Peyer's patch (tissue), 4 donors: ENCODE data around the gene DISC1. TPM values are rescaled to one million over a fixed set of nuclear protein-coding genes. Genes with fewer than 3 reads are reported as not detected.
"Not testable (repeated sequence)": the region's sequence is repeated elsewhere in the genome, so short reads cannot be mapped to it uniquely, and the experiment has no call there.

Source experiments
- DNase-seq, 3 donors: peaks; one replicate each; pipeline ENCODE4 v3.0.0-alpha.2; 2017 to 2019
- H3K27ac ChIP-seq, 4 donors: fragments of 200-600 bp; sonication (generic); one replicate each; pipeline ENCODE4 v1.5.1; 2016 to 2019
- H3K27me3 ChIP-seq, 2 donors: fragments of 200-600 bp; sonication (generic); one replicate each; pipeline ENCODE4 v1.5.1; 2019
- H3K36me3 ChIP-seq, 3 donors: fragments of 200-600 bp; sonication (generic); one replicate each; pipeline ENCODE4 v1.5.1; 2016 to 2019
- H3K4me1 ChIP-seq, 4 donors: fragments of 200-600 bp; sonication (generic); one replicate each; pipeline ENCODE4 v1.5.1; 2016 to 2019
- H3K4me3 ChIP-seq, 4 donors: fragments of 200-600 bp; sonication (generic); 1 replicate in 3 of 4; 2 replicates in 1 of 4; pipeline ENCODE4 v1.5.1; 2016 to 2019; ENCODE audit warnings: mild to moderate bottlenecking in 1 of 4
- H3K9me3 ChIP-seq, 4 donors: fragments of 200-600 bp; sonication (generic); one replicate each; pipeline ENCODE4 v1.5.1; 2016 to 2019; ENCODE audit warnings: mild to moderate bottlenecking in 1 of 4
- POLR2A ChIP-seq, 2 donors: fragments of 450-650 bp; IDR thresholded peaks; one replicate each; pipeline ENCODE4 v1.5.1; 2017; ENCODE audit warnings: antibody characterized with exemption in 2 of 2, mild to moderate bottlenecking in 2 of 2, moderate library complexity in 2 of 2
- total RNA-seq, 4 donors: library from RNA; depleted of rRNA; stranded (reverse); fragments of >200 nt; gene quantifications; one replicate each; pipeline ENCODE4 v1.1.0, GENCODE V29; 2016
- TF ChIP-seq, protein P1 (sequence below), 6 experiments: fragments of 450-650 bp in 4 of 6; fragments of 200-600 bp in 2 of 6; sonication (generic) in 1 of 6; IDR thresholded peaks; one replicate each; pipeline ENCODE4 v1.5.1; 2017 to 2019; ENCODE audit warnings: antibody characterized with exemption in 6 of 6, mild to moderate bottlenecking in 3 of 6, moderate library complexity in 1 of 6

DISC1 gene
- total RNA-seq, 4 donors from 2014 or later, result 2.3 to 39.6 (median 5.6) TPM

DNA sequence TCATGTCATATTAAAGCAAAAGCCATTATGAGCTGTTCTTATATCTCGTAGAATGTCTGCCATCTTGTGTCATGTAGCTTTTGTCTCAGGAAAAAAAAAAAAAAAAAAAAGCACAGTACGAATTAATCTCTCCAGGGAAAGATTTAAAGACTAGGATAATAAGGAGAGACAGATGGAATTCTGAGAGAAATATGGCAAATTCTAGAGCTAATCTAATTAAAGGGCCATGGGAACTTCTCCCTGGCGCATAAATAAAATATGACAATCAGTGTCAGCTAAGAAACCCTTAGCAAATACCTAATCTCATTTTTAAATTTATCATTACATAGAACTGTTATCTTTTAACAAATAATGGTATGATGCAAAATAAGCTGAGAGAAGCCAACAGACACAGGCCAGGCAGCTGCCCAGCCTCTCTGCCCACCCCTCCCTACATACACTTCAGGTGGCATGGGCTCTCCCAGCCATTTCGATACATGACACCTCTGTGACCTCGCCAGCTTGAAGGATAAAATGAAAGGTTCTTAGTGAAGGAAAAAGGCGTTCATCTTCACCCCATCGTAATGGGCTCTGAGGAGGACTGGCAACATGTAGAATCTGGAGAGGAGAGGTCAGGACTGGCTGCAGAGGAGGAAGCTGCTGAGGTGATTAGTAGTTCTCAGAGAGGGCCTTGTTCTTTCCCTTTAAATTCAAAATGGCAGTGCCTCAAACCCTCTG is 39.8 kb downstream of the DISC1 start:
- H3K9me3 ChIP-seq, result no peaks in the 10 kb centered on the region
- H3K4me1 ChIP-seq, result no peaks in the 10 kb centered on the region
- H3K4me3 ChIP-seq, result no peak overlapping the region
- H3K27me3 ChIP-seq, result no peaks in the 10 kb centered on the region
- H3K36me3 ChIP-seq, result no peaks in the 10 kb centered on the region
- no peak for TF ChIP-seq POLR2A (IDR thresholded peaks at IDR 0.05)
- TF ChIP-seq, protein P1, sequence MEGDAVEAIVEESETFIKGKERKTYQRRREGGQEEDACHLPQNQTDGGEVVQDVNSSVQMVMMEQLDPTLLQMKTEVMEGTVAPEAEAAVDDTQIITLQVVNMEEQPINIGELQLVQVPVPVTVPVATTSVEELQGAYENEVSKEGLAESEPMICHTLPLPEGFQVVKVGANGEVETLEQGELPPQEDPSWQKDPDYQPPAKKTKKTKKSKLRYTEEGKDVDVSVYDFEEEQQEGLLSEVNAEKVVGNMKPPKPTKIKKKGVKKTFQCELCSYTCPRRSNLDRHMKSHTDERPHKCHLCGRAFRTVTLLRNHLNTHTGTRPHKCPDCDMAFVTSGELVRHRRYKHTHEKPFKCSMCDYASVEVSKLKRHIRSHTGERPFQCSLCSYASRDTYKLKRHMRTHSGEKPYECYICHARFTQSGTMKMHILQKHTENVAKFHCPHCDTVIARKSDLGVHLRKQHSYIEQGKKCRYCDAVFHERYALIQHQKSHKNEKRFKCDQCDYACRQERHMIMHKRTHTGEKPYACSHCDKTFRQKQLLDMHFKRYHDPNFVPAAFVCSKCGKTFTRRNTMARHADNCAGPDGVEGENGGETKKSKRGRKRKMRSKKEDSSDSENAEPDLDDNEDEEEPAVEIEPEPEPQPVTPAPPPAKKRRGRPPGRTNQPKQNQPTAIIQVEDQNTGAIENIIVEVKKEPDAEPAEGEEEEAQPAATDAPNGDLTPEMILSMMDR (IDR thresholded peaks at IDR 0.05), result no peak
- no peak for DNase-seq
- no peak overlapping the region for H3K27ac ChIP-seq

DNA sequence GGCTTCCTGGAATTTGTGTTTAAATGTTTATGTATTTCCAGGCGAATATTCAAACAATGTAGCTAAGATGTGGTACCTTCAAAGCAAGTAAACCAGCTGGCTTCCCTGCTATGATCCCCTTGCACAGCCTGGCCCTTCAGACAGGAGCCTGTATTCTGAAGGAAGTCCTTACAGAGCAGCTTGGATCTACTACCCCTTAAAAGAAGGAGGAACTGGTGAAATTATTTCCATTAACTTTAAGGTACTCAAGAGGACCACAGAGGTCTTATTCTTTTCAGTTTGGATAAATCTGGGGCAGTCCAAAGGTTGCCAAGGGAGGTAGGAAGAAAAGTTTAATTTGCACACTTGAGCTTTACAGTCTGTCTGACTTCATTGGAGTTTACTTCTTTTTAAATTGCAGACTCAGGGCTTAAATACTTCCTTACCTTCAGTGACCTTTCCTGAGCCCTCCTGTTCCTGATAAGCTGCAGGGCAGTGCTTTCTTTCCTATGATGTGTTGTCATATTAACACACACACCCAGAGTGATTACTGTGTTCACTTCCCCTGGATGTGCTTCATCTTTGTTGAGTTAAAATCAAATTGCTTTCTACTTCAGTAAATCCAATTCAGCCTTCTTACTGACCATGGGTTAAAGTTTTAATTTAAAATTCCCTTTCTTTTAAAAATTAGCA is 40.5 kb downstream of the DISC1 start:
- H3K4me1 ChIP-seq, result no peaks in the 10 kb centered on the region
- no peak overlapping the region for H3K27ac ChIP-seq
- no peaks in the 10 kb centered on the region for H3K27me3 ChIP-seq
- no peak overlapping the region for H3K4me3 ChIP-seq
- TF ChIP-seq, protein P1 (IDR thresholded peaks at IDR 0.05), result no peak
- no peak for TF ChIP-seq POLR2A (IDR thresholded peaks at IDR 0.05)
- no peaks in the 10 kb centered on the region for H3K36me3 ChIP-seq
- DNase-seq, result no peak
- H3K9me3 ChIP-seq, result no peaks in the 10 kb centered on the region

DNA sequence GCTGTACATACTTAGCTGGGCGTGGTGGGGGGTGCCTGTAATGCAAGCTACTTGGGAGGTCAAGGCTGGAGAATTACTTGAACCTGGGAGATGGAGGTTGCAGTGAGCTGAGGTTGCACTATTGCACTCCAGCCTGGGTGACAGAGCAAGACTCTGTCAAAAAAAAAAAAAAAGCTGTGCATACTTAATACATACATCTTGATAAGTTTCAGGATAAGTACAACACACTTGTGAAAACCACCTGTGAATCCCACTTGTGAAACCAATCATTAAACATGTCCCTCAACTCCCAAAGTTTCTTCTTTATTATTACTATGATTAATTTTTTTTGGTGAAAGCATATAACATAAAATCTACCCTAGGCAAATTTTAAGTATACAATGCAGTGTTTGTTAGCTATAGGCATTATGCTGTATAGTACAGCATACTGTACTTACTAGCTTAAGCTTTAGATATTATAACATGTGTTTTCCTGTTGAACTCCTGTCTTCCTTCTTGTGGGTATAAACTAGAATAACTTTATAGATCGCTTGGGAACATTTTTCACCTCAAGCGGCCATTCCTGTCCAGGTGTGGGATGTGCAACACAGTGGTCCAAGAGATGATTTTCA is 41.4 kb downstream of the DISC1 start:
- H3K4me1 ChIP-seq, result no peaks in the 10 kb centered on the region
- no peak for TF ChIP-seq POLR2A (IDR thresholded peaks at IDR 0.05)
- TF ChIP-seq, protein P1 (IDR thresholded peaks at IDR 0.05), result no peak
- H3K36me3 ChIP-seq, result no peaks in the 10 kb centered on the region
- H3K4me3 ChIP-seq, result no peak overlapping the region
- no peak for DNase-seq
- H3K9me3 ChIP-seq, result no peaks in the 10 kb centered on the region
- no peak overlapping the region for H3K27ac ChIP-seq
- no peaks in the 10 kb centered on the region for H3K27me3 ChIP-seq

DNA sequence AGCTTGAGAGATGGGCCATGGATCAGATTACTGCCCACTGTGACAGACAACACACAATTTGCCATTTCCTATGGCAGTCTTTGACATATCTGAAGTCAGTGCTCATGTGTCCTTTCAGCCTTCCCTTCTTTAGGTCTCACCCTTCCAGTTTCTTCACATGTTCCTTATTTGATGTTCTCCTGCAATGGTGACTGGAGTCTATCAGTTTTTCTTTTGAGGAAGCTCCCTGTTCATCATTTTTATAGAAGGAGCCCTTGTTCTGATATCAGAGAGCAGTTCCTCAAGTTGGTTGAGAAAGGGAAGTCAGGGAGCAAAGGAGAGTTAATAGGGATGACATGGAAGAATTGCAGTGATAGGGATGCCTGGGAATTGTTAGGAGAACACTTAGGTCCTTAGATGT is 42.2 kb downstream of the DISC1 start:
- no peak for DNase-seq
- Histone ChIP-seq H3K36me3 (no peaks in the 10 kb centered on the region), H3K4me1 (no peaks in the 10 kb centered on the region), H3K4me3 (no peak overlapping the region), H3K9me3 (no peaks in the 10 kb centered on the region), H3K27ac (no peak overlapping the region), H3K27me3 (no peaks in the 10 kb centered on the region)
- TF ChIP-seq POLR2A (IDR thresholded peaks at IDR 0.05), result no peak
- TF ChIP-seq, protein P1 (IDR thresholded peaks at IDR 0.05), result no peak

DNA sequence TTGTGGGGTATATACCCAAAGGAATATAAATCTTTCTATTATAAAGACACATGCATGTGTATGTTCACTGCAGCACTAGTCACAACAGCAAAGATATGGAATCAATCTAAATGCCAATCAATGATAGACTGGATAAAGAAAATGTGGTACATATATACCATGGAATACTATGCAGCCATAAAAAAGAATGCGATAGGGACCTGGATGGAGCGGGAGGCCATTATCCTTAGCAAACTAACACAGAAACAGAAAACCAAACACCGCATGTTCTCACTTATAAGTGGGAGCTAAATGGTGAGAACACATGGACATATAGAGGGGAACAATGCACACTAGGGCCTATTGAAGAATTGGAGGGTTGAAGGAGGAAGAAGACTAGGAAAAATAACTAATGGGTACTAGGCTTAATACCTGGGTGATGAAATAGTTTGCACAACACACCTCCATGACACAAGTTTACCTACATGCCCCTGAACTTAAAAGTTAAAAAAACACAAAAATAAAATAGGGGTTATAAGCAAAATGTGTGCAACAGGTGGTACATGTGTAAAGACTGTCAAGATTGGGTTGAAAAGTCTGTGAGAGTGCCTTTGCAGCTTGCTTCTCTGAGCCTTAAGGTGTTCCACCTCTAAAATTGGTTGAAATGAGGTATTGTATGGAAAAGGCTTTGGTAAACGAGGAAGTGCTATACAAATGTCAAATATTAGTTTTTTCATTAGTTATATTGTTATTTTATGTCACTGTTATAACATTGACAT is 43.5 kb downstream of the DISC1 start:
- not testable (repeated sequence) for DNase-seq, H3K27me3 ChIP-seq, H3K4me3 ChIP-seq, H3K9me3 ChIP-seq, H3K36me3 ChIP-seq, H3K27ac ChIP-seq, H3K4me1 ChIP-seq
